ENCODE data around the gene STXBP6.

- TF ChIP-seq TAF1 (IDR thresholded peaks at IDR 0.05; ENCODE audit: borderline replicate concordance, low read depth, low read length) (no peak), POLR2A (IDR thresholded peaks at IDR 0.05; ENCODE audit: low read depth, low read length) (no peak)
These were observed 155.2 kb downstream of the STXBP6 start for GRCh38 chr14:24894583-24895242.

Data from GM12892 (cell line).